GM19455 (cell line): ENCODE measurements around the gene CHSY1.

ENCODE experiments used
- ATAC-seq: cut with Tn5 transposase; IDR thresholded peaks from one replicate; pipeline ENCODE4 v1.9.1; 2021; ENCODE audit not compliant: unreplicated experiment

Gene CHSY1

DNA sequence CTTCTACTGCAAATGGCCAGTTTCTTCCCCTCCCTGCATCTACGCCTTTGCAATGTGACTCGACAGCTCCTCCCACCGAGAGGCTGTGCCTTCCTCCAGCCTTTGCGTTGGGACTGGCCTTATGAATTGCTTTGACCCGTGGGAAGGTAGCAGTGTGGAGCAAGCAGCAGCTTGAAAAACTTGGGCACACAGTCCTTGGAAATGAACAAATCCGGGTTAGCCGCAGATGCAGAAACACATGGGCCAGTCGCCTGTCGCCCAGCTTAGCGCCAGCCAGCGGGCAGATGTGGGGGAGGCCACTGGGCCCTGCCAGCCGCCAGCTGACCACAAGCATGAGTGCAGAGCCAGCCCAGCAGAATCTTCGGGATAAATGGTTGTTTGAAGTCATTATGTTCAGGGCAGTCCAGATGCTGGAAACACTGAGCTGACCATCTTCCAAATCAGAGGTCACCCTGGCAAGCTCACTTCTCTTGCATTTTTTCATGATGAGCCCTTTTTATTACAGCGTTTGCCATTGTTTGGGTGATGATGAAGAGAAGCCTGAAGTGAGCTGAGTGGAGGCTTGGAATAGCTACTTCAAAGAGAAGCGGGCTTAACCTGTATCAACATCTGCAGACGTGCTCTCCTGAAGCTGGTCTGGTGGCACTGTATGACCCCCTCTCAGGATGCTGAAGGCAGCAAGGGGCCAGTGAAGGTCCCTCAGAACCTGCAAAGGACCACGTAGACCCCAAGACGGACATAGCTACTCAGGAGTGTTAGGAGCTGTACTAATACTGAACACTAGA lies 15.7 kb upstream of the CHSY1 start:
- no peak for ATAC-seq

DNA sequence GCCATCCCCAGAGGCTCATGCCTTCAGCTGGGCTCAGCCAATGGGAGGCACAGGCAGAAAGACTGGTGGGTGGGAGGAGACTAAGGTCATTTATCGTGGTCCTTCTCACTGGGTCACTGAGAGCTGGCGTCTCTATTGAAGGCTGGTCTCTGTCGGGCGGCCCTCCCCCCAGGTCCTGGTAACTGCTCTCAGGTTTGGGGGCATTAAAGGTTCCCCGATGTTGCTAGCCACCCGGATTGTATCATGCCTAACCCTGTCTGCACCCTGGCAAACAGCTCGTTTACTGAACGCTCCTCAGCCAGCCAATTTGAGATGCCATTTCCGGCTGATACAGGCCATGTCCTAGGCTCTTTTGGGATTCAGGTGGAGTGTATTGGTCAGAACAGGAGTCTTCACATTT lies 14.9 kb upstream of the CHSY1 start:
- ATAC-seq: no peak

DNA sequence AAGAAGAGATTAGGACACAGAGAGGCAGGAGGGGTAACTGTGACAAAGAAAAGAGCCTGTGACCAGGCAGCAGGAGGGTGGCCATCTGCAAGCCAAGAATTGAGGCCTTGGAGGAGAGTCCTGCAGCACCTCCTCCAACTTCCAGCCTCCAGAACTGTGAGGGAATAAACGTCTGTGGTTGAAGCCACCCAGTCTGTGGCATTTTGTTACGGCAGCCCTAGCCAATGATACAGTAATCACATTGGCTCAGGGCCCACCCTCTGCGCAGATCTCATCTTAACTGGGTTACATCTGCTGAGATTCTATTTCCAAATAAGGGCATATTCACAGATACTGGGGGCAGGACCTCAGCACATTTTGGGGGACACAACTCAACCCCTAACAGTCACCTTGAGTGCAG lies 14.2 kb upstream of the CHSY1 start:
- ATAC-seq: no peak

DNA sequence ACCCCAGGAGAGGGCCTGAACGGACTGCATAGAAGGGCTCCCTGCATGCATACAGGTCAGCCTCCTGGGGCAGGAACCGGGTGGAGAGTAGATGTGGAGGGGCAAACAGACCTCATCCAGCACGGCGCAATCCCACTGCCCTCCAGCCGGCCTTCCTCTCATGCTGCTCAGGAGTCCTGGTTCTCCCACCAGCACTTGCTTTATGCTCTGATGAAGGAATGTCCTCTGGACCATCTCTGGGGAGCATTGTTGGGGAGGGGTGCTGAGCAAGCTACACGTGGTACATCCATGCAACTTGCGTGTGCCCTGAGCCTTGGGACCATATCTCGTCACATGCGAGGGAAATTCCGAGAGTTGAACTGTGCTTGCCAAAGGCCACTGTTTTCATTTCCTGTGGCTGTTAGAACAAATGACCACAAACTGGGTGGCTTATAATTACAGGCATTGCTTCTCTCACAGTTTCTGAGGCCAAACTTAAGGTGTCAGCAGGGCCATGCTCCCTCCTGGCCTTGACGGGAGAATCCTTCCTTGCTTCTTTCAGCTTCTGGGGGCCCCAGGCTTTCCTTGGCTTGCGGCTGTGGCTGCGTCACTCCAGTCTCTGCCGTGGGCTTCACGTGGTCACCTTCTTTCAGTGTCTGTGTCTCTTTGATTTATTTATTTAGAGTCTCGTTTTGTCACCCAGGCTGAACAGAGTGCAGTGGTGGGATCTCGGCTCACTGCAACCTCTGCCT lies 13.2 kb upstream of the CHSY1 start:
- no peak for ATAC-seq

DNA sequence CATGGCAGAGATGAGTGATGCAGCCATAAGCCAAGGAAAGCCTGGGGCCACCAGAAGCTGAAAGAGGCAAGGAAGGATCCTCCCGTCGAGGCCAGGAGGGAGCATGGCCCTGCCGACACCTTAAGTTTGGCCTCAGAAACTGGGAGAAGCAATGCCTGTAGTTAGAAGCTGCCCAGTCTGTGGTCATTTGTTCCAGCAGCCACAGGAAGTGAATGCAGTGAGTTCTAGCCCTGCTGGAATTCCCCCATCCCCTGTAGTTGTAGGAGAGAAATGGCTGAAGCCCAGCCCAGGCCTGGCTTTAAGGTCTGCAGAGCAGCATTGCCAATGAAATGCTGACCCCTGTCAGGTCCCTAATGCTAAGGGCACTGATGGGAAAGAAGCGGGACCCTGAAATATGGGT lies 12.2 kb upstream of the CHSY1 start:
- ATAC-seq: no peak

DNA sequence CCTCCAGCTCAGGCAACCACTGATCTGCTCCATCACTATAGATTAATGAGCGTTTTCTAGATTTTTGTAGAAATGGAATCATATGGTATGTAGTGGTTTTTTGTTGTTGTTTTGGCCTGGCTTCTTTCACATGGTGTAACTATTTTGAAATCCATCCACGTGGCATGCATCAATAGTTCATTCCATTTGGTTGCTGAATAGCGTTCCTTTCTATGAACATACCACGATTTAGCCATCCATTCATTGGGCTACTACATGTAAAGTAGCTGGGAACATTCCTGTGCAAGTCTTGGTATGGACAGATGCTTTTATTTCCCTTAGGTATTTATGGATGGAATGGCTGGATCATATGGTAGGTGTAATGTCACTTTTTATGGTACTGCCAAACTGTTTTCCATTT lies 10.7 kb upstream of the CHSY1 start:
- ATAC-seq: no peak

DNA sequence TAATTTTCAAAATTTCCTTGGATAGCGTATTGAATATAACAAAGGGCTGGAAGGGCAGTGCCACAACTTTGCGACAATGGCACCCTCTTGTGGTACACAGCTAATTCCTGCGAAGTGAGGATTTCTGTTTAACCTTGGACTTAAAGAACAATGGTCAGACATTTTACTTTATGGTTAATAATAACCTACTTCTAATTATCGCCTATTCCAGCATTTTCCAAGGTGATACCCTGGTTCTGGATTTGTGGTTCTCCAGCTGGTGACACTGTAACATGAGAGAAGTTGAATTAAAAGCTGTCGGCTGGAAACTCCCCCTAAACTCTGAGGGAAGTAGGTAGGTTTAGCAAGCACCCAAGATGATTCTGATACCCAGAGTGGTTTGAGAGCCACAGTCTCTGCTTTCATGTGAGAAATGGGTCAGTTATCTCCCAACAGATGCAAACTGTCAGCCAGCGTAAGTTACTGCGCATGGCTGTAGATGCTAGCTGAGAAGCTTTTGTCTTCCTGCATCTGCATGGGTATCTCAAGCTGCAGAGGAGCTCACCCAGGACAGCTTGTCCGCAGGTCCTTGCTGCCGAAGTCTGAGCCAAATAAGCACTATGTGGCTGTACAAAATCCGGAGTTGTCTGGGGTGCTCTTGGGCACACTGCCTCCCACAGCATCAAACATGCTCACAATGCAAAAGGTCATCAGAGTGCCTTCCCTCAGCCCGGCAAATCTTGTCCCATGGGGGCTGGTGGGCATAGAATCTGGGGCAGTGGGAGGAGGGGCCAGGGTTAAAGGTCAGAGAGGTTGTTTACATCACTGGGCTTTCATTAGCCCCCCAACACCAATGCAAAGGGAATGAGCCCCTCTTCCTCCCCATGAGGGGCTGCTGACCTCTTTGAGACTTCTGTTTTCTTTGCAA lies 6.6 kb upstream of the CHSY1 start:
- ATAC-seq: peak; percentile 56

DNA sequence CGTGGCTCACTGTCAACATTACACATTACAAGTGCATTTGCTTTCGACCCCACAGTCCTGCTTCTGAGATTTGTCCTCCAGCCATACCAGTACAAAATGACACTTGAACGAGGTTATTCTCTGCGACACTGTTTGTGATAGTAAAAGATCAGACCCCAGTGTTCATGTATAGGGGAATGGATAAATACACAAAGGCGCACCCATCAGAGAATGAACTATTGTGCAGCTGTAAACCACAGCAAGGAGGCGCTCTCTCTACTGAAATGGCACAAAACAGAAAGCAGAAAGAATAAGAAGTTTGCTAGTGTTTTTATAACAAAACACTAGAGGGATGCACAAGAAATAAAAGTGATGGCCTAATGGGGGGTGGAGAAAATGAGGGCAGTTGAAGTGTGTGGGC lies 4.9 kb upstream of the CHSY1 start:
- no peak for ATAC-seq

DNA sequence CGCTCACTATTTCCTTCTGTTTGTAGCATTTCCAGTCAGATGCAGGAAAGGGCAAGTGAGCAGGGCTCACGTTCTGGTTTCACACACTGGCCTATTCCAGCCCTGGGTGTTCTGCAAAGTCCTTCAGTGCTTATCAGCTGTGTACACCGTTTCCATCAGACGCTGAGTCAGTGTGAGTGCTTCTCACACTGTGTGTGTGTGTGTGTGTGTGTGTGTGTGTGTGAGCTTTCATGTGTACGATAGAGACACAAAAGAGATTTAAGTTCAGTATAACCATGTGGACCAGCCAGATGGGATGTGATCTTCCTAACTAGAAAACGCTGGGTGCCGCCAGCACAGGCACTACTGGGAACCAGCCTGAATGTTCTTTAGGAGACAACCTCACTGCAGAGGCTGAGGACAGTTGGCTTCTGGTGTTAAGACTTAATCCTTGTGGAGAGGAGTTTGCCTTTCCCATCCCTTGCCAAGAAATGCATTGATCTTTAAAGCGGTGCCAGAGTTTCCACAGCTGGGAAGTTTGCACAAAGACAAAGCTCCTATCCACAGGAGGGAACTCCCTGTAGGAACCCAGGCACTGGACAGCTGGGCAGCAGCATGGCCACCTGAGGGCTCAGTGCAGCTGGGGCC lies 3.9 kb upstream of the CHSY1 start:
- no peak for ATAC-seq

DNA sequence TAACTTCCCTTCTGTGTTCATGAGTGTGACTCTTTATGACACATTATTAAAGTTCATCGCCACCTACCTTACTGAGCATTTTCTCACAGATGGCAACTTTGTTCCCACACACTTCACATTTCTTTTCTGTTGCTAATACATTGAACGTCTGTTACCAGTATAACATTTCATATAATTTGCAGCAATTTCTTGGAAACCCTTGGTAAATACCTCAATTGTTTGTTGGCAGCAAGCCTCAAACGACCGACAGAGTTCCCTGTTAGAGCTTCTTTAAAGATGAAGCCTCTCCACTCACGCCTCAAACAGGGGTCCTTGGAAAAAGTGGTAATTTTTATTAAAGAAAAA lies 3.2 kb upstream of the CHSY1 start:
- ATAC-seq: no peak

DNA sequence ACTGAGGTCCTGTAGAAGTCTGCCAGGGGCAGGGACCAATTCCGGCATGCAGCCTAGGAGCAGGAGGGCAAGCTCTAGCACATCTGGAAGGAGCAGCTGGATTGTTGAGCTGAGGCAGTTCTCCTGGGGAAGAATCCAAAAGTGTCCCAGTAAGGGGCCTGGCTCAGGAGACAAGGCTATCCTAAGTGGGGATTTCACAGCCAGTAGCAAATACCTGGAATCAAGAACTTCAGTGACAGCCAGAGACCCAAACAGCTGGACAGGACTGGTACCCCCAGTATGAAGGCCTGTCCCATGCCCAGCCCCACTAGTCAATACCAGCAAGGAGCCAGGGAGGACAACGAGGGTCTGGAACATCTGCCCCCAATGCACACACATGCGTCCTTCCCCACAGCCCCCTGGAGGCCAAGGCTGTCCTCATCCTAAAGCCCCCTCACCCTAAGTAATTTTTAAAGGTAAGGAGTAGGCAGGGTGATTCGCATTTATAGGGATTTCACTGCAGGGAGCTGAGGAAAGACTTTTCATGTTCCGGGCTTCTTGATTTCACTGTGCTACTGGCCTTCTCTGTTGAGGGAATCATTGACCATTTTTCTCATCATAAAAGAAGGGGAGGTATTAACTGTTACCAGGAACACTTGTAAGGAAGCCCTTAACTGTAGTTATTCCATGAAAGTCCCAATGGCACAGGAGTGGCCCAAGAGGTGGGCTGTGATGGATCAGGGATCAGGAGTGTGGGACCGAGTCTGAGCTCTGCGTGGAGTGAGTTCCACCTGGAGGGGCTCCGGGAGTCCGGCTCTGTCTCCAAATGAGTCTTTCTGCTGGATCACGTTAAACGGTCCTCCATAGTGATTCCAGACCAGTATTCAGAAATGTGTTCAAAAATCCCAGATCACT lies 2.6 kb upstream of the CHSY1 start:
- no peak for ATAC-seq

DNA sequence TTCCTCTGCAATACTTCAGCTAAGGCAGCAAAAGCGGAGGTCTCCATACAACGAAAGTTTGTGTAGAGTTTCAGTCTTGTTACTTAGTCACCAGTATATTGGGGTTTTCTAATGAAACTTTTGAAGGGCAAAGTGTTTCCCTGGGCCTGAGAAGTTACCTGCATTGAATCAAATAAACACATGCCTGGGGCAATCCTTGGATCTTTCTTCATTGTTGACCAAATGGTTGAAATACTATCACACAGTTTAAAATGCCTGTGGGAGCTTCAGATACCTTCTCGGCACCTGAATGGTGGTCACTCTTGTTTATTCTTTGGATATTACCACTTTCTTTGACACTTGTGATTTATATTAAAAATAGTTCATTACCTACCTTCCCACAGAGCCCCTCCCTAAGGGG lies 988 bp upstream of the CHSY1 start:
- ATAC-seq: peak; percentile 2

DNA sequence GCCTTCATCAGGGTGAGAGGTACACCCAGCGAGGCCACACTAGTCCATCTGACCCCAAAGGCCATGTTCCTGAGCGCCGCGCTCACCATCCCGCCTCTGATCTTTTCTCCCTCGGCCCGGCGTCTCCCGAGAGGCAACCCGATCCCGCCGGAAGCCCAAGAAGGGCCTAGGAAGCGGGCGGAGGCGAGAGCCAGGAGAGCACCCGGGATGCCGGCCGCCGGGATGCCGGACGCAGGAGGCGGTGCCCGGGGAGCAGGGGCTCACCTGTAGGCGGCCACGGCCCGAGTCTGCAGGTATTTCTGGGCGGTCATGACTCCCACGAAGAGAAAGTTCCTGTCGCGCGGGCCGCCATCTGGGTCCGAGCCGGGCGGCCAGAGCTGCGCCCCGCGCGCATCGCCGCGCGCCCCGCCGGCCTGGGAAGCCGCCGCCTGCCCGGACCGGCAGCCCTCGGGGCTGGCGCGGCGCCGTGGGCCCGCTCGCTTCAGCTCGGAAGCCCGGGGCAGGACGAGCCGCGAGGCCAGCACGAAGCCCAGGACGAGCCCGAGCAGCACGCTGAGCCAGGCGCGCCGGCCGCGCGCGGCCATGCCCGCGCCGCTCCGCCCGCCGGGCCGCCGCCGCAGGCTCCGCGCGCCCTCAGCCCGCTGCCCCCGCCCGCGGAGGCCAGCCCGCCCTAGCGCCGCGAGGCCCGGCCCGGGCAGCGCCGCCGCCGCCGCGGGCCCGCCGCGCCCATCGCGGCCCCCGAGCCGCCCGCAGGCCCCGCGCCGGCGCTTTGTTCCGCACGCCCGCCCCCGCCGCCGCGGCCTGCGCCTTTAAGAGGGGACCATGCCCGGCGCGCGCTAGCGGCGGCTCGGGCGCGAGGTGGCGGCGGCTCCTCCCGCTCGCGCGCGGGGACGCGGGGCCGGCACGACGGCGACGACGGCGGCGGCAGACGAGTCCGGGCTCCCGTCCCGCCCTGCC lies 697 bp downstream of the CHSY1 start:
- peak; percentile 37 for ATAC-seq

DNA sequence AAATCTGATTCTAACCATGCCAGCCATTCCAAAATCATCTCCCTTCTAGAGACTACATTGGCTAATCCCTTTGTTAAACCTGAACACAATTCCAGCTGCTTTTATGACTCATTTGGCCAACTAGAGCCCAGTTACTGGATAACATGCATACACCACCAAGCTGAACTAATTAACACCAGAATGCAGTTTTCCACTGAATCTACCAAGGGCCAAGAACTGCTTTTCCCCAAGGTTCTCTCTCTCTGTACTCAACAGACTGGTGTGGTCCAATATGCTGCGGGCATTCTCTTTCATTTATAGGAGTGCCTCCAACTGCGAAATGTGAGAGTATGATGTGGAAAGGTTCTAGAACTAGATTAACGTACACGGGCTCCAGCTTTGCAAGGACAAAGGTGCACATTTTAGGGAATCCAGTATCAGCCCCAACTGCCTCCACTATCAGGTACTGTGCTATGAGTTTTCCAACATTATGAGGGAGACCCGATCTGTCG lies 1.5 kb downstream of the CHSY1 start:
- no peak for ATAC-seq

DNA sequence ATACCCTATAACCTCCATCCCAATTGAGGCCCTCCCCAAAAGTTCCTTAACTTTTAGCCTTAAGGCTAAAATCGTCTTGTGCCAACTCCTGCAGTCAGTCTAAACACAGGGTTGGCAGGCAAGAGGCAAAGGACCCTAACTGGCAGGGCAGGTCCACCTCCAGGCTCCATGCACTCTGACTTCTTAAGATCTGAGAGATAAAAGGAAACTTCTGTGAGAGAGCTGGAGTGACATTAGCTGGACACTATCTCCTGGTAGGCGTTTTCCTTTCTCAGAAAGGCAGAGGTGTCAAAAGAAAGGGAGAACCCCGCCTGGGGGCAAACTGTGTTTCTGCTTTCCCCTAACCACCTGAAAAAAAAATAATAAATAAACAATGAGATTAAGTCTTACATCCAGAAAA lies 3.6 kb downstream of the CHSY1 start:
- no peak for ATAC-seq

DNA sequence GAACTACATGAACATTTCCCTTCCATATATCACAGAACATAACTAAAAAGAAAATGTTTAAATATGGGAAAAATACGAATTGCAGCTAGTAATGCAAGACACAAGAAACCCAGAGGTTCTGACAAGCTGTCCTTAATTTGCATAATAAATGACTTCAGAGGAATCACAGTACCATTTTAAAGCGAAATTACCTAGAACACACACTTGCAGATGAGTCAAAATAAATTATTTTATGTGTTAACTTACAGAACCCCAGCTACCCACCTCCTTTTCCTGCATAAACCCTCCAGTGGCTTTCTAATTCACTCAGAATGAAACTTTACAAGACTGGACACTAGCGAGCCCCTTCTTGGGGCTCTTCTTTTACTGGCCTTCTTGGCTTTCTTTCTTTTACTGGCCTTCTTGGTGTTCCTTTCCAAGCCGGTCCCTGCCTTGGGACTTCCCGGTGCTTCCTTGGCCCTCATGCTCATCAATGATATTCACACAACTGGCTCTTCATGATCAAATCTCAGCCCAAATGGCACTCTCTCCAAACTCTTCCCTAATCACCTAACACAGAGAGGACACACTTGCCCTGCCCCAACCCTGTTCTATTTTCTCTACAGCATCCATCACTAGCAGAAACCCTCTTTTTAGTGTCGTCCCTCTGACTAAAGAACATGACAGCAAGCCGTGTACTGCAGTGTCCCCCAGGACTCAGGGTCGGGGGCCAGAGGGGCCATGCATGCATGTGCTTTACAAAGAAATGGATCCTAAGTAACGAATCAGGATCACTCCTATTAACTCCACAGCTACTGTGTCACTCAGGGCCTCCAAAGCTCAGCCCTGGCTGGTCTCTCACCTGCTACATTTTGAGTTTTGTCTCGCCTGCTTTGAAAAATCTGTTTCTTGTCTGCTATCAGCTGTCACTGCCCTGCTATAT lies 4.8 kb downstream of the CHSY1 start:
- no peak for ATAC-seq

DNA sequence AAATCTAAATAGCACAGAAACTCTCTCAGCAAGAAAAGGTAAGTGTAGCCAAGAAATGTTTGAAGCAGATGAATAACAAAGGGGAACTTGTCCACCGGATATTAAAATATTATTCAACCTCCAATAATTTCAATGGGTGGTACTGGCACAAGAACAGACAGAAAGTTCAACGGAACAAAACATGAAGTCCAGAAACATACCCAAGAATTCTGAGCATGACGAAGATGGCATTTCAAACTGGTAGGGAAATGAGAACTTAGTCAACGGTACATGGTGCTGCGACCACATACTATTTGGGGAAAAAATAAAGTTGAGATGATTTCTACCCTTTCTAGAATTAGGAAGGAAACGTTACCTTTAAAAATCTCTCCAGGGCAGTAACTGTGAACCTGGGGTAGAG lies 5.5 kb downstream of the CHSY1 start:
- ATAC-seq: no peak
